Smooth muscle cell (in vitro differentiated cells): ENCODE measurements around the gene RAB3B. TPM values are rescaled to one million over a fixed set of nuclear protein-coding genes. Genes with fewer than 3 reads are reported as not detected.
A peak's percentile ranks its signal among the peaks of the same experiment; 100 is the strongest.
"Not testable (repeated sequence)": the region's sequence is repeated elsewhere in the genome, so short reads cannot be mapped to it uniquely, and the experiment has no call there.

Source experiments
- DNase-seq: peaks from one replicate; lab custom pipeline; 2025; ENCODE audit not compliant: unreplicated experiment; lab: John Stamatoyannopoulos, UW
- H2AFZ ChIP-seq: fragments of 200-600 bp; sonication (generic); 2 replicates; pipeline ENCODE4 v1.6.0; 2016; ENCODE audit warnings: antibody characterized with exemption, low read depth, mild to moderate bottlenecking
- H3F3A ChIP-seq: fragments of 200-600 bp; sonication (generic); 2 replicates; pipeline ENCODE4 v1.6.0; 2017; ENCODE audit warnings: antibody characterized with exemption, low read depth
- H3K27ac ChIP-seq: fragments of 200-600 bp; sonication (generic); 2 replicates; pipeline ENCODE4 v1.5.1; 2016; ENCODE audit warnings: low read depth, mild to moderate bottlenecking
- H3K27me3 ChIP-seq: fragments of 200-600 bp; sonication (generic); 2 replicates; pipeline ENCODE4 v1.6.1; 2016; ENCODE audit warnings: low read depth, mild to moderate bottlenecking
- H3K36me3 ChIP-seq: fragments of 200-600 bp; sonication (generic); 2 replicates; pipeline ENCODE4 v1.5.1; 2016; ENCODE audit warnings: low read depth
- H3K4me1 ChIP-seq: fragments of 200-600 bp; sonication (generic); 2 replicates; pipeline ENCODE4 v1.5.1; 2016; ENCODE audit warnings: low read depth
- H3K4me2 ChIP-seq: fragments of 200-600 bp; sonication (generic); 2 replicates; pipeline ENCODE4 v1.6.0; 2016; ENCODE audit warnings: mild to moderate bottlenecking
- H3K4me3 ChIP-seq: fragments of 200-600 bp; sonication (generic); 2 replicates; pipeline ENCODE4 v1.5.1; 2016; ENCODE audit warnings: mild to moderate bottlenecking
- H3K79me2 ChIP-seq: fragments of 200-600 bp; sonication (generic); 2 replicates; pipeline ENCODE4 v1.6.0; 2016; ENCODE audit warnings: low read depth, mild to moderate bottlenecking
- H3K9ac ChIP-seq: fragments of 200-600 bp; sonication (generic); 2 replicates; pipeline ENCODE4 v1.6.0; 2016; ENCODE audit warnings: low read depth
- H3K9me3 ChIP-seq: fragments of 200-600 bp; sonication (generic); replicated peaks from 2 replicates; pipeline ENCODE4 v1.5.1; 2016; ENCODE audit warnings: low read depth
- H4K20me1 ChIP-seq: fragments of 200-600 bp; sonication (generic); 2 replicates; pipeline ENCODE4 v1.6.0; 2016; ENCODE audit warnings: low read depth
- CTCF ChIP-seq: fragments of 200-600 bp; sonication (generic); IDR thresholded peaks from 2 replicates; pipeline ENCODE4 v1.5.1; 2017; ENCODE audit warnings: borderline replicate concordance, mild to moderate bottlenecking, antibody characterized with exemption; ENCODE audit not compliant: insufficient read depth, poor library complexity, severe bottlenecking
- WGBS: methylation state at CpG from one replicate; pipeline ENCODE4 v1.1.7; 2016; ENCODE audit warnings: low lambda C conversion rate; 5-methylcytosine and 5-hydroxymethylcytosine counted together
- polyA plus RNA-seq: library from polyadenylated mRNA; unstranded; fragments of >200 nt; fragmentation: Nextera tagmentation; extraction: Ambion mirVana; gene quantifications from 2 replicates; pipeline ENCODE4 v1.2.1, GENCODE V29; 2016
- total RNA-seq: library from RNA; depleted of rRNA; stranded (reverse); fragments of >200 nt; gene quantifications from 2 replicates; pipeline ENCODE4 v1.2.3, GENCODE V29; 2014

RAB3B gene
- total and polyA plus RNA-seq, 2 experiments from 2014 or later: 3.5 to 9.3 TPM

DNA sequence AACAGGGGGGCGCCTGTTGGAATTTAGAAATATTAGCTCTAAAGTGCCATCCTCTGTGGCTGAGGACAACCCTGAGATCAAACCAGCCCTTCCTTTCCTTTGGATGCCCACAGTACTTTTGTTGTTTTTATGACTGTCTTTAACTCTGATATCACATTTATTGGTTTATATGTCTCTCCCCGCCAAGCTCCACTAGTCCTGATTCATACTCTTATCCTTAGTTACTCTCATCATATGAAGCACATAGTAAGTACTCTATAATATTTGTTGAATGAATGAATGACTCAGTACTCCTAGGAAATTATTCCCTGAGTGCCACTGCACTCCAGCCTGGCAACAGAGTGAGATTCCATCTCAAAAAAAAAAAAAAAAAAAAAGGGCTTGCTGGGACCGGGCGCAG lies 89.3 kb downstream of the RAB3B start:
- Histone ChIP-seq H3K9me3 (no peaks in the 10 kb centered on the region), H3K4me2 (no peak overlapping the region), H2AFZ (no peak overlapping the region), H3K4me1 (peaks cover 7% of the 10 kb centered on the region), H3F3A (peaks cover 5% of the 10 kb centered on the region), H3K79me2 (no peaks in the 10 kb centered on the region), H3K9ac (no peak overlapping the region), H3K27ac (no peak overlapping the region), H3K27me3 (no peaks in the 10 kb centered on the region), H3K36me3 (no peaks in the 10 kb centered on the region), H4K20me1 (no peaks in the 10 kb centered on the region), H3K4me3 (no peak overlapping the region)
- 97% methylated on average over 4 of the region's 4 CpGs for WGBS
- no peak for TF ChIP-seq CTCF
- no peak for DNase-seq

GRCh38 chr1:51899022-51899421 lies 91.5 kb downstream of the RAB3B start:
- no peak overlapping the region for H3K9ac ChIP-seq
- H4K20me1 ChIP-seq: no peaks in the 10 kb centered on the region
- 91% methylated on average over 10 of the region's 10 CpGs for WGBS
- H3K4me3 ChIP-seq: no peak overlapping the region
- no peak overlapping the region for H2AFZ ChIP-seq
- TF ChIP-seq CTCF: no peak
- H3K36me3 ChIP-seq: no peaks in the 10 kb centered on the region
- peaks cover 5% of the 10 kb centered on the region for H3F3A ChIP-seq
- no peaks in the 10 kb centered on the region for H3K9me3 ChIP-seq
- no peaks in the 10 kb centered on the region for H3K79me2 ChIP-seq
- H3K27me3 ChIP-seq: no peaks in the 10 kb centered on the region
- no peak for DNase-seq
- H3K27ac ChIP-seq: peak overlapping the region; percentile 88
- H3K4me1 ChIP-seq: peaks cover 7% of the 10 kb centered on the region
- peak overlapping the region; percentile 42 for H3K4me2 ChIP-seq

DNA sequence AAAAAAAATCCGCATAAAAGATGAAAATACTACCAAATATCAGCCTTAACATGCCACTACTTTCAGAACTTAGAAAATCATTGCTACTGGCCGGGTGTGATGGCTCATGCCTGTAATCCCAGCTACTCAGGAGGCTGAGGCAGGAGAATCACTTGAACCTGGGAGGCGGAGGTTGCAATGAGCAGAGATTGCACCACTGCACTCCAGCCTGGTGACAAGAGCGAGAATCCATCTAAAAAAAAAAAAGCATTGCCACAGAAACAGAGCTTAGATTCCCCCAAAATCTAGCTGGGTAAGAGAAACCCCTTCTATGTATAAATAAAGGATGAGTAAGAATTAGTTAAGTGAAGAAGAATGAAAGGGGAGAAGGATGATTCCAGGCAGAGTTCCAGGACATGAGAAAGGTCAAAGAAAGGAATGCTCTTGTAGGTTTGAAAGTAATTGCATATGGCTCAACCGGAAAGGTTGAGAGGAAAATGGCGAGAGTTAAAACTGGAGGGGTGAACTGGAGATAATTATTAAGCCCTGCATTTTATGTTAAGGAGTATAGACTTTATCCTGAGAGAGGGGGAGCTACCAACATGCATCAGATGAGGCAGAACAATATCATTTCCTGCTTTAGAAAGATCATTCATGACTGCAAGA lies 92.3 kb downstream of the RAB3B start:
- no peak for DNase-seq
- Histone ChIP-seq H3F3A (peaks cover 5% of the 10 kb centered on the region), H3K36me3 (no peaks in the 10 kb centered on the region), H2AFZ (no peak overlapping the region), H3K4me1 (peaks cover 7% of the 10 kb centered on the region), H3K79me2 (no peaks in the 10 kb centered on the region), H3K9ac (peak overlapping the region; percentile 4), H3K27ac (peak overlapping the region; percentile 88), H3K27me3 (no peaks in the 10 kb centered on the region), H3K9me3 (no peaks in the 10 kb centered on the region), H4K20me1 (no peaks in the 10 kb centered on the region), H3K4me2 (peak overlapping the region; percentile 72), H3K4me3 (no peak overlapping the region)
- WGBS: 61% methylated on average over 6 of the region's 6 CpGs
- TF ChIP-seq CTCF: no peak

GRCh38 chr1:51897699-51898031 lies 92.8 kb downstream of the RAB3B start:
- no peak for TF ChIP-seq CTCF
- DNase-seq: no peak
- peak overlapping the region; percentile 4 for H3K9ac ChIP-seq

GRCh38 chr1:51894748-51895147 lies 95.8 kb downstream of the RAB3B start:
- not testable (repeated sequence) for H3K9ac ChIP-seq, H3K9me3 ChIP-seq, DNase-seq, H3K27ac ChIP-seq, H4K20me1 ChIP-seq, H3K79me2 ChIP-seq, H3F3A ChIP-seq, H3K4me3 ChIP-seq, H2AFZ ChIP-seq, H3K4me1 ChIP-seq, H3K36me3 ChIP-seq, H3K4me2 ChIP-seq
- peaks cover 15% of the 10 kb centered on the region for H3K27me3 ChIP-seq
- WGBS: 85% methylated on average over 2 of the region's 2 CpGs

More at GRCh38 chr1:51897699-51898031, 92.8 kb downstream of the RAB3B start:
- no peaks in the 10 kb centered on the region for H4K20me1 ChIP-seq
- peak overlapping the region; percentile 72 for H3K4me2 ChIP-seq
- H3K4me1 ChIP-seq: peaks cover 7% of the 10 kb centered on the region
- no peaks in the 10 kb centered on the region for H3K9me3 ChIP-seq
- H3K4me3 ChIP-seq: no peak overlapping the region
- H3F3A ChIP-seq: peaks cover 5% of the 10 kb centered on the region
- H3K36me3 ChIP-seq: no peaks in the 10 kb centered on the region
- no peaks in the 10 kb centered on the region for H3K27me3 ChIP-seq
- H3K79me2 ChIP-seq: no peaks in the 10 kb centered on the region
- no peak overlapping the region for H2AFZ ChIP-seq
- peak overlapping the region; percentile 88 for H3K27ac ChIP-seq
